NCI-H2081 treated with DMSO at 0.1 percent for 48 hours (cell line): ENCODE results near the gene PLPP4.

Experiments
- DNase-seq: peaks from one replicate; lab custom pipeline; 2025; lab: John Stamatoyannopoulos, UW

The PLPP4 gene

GRCh38 chr10:120610791-120611190, 153.8 kb downstream of the PLPP4 start:
- DNase-seq = no peak

- DNase-seq = no peak
Observed at GRCh38 chr10:120612756-120613155, 155.7 kb downstream of the PLPP4 start.

- no peak for DNase-seq
Observed at GRCh38 chr10:120613180-120613579, 156.2 kb downstream of the PLPP4 start.

GRCh38 chr10:120614680-120615079, 157.7 kb downstream of the PLPP4 start:
- DNase-seq = no peak

- no peak for DNase-seq
Observed at GRCh38 chr10:120616311-120616911, 159.4 kb downstream of the PLPP4 start.

- no peak for DNase-seq
Observed at GRCh38 chr10:120628197-120628596, 171.2 kb downstream of the PLPP4 start.

- no peak for DNase-seq
Observed at GRCh38 chr10:120630266-120630665, 173.2 kb downstream of the PLPP4 start.

GRCh38 chr10:120632047-120632446, 175.0 kb downstream of the PLPP4 start:
- DNase-seq = no peak

- DNase-seq = no peak
Observed at GRCh38 chr10:120632942-120633341, 175.9 kb downstream of the PLPP4 start.

- DNase-seq = no peak
Observed at GRCh38 chr10:120634659-120635058, 177.6 kb downstream of the PLPP4 start.
